ENCODE data around the gene TTYH1. TPM values are rescaled to one million over a fixed set of nuclear protein-coding genes. Genes with fewer than 3 reads are reported as not detected.

TTYH1 gene
- total and polyA plus RNA-seq, 9 of the 15 experiments (the other 6 are each of a cell fraction or from before 2014, with no cell fraction given): 0.08 TPM; not detected in 8

DNA sequence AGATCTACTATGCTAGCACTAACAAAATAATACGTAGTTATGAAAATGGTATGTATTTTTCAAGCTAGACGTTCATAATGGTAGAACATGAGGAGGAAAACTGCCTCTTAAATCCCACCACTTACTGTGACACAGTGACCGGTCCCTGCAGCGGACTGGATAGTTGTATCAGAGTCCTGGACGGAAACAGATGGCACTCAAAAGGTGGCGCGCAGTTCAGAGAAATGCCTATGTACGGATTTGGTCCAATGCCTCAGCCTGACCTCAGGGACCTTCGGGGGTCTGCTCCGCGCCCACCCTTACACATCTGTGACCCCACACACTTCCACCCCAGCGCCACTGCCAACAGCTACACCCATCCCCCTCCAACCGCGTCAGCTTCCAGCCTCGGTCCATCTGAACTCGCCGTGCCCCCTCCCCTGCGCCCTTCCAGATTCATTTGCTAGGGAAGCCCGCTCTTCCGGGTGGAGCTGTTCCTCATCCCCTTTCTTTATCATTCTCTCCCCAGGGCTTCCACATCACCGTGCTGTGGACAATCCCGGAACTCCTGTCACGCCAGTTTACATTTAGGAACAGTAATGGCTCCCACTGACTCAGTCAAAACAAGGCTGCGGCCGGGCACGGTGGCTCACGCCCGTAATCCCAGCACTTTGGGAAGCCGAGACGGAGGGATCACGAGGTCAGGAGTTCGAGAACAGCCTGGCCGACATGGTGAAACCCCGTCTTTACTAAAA lies 32.9 kb downstream of the TTYH1 start (continued):
- no peak for TF ChIP-seq TEAD4 (IDR thresholded peaks at IDR 0.05; ENCODE audit: low read length)
- no peak for TF ChIP-seq TEAD4 (CRISPR knock-in tag; IDR thresholded peaks at IDR 0.05; ENCODE audit: borderline replicate concordance)
- TF ChIP-seq MAFF (IDR thresholded peaks at IDR 0.05; ENCODE audit: low read length): no peak
- TF ChIP-seq ZNF217 (CRISPR knock-in tag; IDR thresholded peaks at IDR 0.05): no peak
- no peak for TF ChIP-seq CHD4 (IDR thresholded peaks at IDR 0.05; ENCODE audit: insufficient read depth, insufficient replicate concordance, low read depth, low read length, poor library complexity, severe bottlenecking)
- TF ChIP-seq FOXP1 (CRISPR knock-in tag; IDR thresholded peaks at IDR 0.05): no peak
- TF ChIP-seq, protein P1, sequence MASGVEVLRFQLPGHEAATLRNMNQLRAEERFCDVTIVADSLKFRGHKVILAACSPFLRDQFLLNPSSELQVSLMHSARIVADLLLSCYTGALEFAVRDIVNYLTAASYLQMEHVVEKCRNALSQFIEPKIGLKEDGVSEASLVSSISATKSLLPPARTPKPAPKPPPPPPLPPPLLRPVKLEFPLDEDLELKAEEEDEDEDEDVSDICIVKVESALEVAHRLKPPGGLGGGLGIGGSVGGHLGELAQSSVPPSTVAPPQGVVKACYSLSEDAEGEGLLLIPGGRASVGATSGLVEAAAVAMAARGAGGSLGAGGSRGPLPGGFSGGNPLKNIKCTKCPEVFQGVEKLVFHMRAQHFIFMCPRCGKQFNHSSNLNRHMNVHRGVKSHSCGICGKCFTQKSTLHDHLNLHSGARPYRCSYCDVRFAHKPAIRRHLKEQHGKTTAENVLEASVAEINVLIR (CRISPR knock-in tag; IDR thresholded peaks at IDR 0.05): no peak
- TF ChIP-seq ZNF696 (CRISPR knock-in tag; conservative IDR thresholded peaks at IDR 0.05): no peak
- TF ChIP-seq POLR2H (tag; IDR thresholded peaks at IDR 0.05; ENCODE audit: low read depth): no peak
- TF ChIP-seq RBM39 (optimal IDR thresholded peaks at IDR 0.05; ENCODE audit: low read depth, low read length): no peak
- TF ChIP-seq TAF1 (IDR thresholded peaks at IDR 0.05; ENCODE audit: control insufficient read depth, extremely low read depth, insufficient read depth, low read length, severe bottlenecking): peak; percentile 36
- TF ChIP-seq, protein P2, sequence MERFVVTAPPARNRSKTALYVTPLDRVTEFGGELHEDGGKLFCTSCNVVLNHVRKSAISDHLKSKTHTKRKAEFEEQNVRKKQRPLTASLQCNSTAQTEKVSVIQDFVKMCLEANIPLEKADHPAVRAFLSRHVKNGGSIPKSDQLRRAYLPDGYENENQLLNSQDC (CRISPR knock-in tag; IDR thresholded peaks at IDR 0.05): no peak
- TF ChIP-seq, protein P3, sequence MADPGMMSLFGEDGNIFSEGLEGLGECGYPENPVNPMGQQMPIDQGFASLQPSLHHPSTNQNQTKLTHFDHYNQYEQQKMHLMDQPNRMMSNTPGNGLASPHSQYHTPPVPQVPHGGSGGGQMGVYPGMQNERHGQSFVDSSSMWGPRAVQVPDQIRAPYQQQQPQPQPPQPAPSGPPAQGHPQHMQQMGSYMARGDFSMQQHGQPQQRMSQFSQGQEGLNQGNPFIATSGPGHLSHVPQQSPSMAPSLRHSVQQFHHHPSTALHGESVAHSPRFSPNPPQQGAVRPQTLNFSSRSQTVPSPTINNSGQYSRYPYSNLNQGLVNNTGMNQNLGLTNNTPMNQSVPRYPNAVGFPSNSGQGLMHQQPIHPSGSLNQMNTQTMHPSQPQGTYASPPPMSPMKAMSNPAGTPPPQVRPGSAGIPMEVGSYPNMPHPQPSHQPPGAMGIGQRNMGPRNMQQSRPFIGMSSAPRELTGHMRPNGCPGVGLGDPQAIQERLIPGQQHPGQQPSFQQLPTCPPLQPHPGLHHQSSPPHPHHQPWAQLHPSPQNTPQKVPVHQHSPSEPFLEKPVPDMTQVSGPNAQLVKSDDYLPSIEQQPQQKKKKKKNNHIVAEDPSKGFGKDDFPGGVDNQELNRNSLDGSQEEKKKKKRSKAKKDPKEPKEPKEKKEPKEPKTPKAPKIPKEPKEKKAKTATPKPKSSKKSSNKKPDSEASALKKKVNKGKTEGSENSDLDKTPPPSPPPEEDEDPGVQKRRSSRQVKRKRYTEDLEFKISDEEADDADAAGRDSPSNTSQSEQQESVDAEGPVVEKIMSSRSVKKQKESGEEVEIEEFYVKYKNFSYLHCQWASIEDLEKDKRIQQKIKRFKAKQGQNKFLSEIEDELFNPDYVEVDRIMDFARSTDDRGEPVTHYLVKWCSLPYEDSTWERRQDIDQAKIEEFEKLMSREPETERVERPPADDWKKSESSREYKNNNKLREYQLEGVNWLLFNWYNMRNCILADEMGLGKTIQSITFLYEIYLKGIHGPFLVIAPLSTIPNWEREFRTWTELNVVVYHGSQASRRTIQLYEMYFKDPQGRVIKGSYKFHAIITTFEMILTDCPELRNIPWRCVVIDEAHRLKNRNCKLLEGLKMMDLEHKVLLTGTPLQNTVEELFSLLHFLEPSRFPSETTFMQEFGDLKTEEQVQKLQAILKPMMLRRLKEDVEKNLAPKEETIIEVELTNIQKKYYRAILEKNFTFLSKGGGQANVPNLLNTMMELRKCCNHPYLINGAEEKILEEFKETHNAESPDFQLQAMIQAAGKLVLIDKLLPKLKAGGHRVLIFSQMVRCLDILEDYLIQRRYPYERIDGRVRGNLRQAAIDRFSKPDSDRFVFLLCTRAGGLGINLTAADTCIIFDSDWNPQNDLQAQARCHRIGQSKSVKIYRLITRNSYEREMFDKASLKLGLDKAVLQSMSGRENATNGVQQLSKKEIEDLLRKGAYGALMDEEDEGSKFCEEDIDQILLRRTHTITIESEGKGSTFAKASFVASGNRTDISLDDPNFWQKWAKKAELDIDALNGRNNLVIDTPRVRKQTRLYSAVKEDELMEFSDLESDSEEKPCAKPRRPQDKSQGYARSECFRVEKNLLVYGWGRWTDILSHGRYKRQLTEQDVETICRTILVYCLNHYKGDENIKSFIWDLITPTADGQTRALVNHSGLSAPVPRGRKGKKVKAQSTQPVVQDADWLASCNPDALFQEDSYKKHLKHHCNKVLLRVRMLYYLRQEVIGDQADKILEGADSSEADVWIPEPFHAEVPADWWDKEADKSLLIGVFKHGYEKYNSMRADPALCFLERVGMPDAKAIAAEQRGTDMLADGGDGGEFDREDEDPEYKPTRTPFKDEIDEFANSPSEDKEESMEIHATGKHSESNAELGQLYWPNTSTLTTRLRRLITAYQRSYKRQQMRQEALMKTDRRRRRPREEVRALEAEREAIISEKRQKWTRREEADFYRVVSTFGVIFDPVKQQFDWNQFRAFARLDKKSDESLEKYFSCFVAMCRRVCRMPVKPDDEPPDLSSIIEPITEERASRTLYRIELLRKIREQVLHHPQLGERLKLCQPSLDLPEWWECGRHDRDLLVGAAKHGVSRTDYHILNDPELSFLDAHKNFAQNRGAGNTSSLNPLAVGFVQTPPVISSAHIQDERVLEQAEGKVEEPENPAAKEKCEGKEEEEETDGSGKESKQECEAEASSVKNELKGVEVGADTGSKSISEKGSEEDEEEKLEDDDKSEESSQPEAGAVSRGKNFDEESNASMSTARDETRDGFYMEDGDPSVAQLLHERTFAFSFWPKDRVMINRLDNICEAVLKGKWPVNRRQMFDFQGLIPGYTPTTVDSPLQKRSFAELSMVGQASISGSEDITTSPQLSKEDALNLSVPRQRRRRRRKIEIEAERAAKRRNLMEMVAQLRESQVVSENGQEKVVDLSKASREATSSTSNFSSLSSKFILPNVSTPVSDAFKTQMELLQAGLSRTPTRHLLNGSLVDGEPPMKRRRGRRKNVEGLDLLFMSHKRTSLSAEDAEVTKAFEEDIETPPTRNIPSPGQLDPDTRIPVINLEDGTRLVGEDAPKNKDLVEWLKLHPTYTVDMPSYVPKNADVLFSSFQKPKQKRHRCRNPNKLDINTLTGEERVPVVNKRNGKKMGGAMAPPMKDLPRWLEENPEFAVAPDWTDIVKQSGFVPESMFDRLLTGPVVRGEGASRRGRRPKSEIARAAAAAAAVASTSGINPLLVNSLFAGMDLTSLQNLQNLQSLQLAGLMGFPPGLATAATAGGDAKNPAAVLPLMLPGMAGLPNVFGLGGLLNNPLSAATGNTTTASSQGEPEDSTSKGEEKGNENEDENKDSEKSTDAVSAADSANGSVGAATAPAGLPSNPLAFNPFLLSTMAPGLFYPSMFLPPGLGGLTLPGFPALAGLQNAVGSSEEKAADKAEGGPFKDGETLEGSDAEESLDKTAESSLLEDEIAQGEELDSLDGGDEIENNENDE (IDR thresholded peaks at IDR 0.05; ENCODE audit: low read depth, low read length): no peak
- TF ChIP-seq ZNF785 (CRISPR knock-in tag; IDR thresholded peaks at IDR 0.05): no peak

All from K562 (cell line).